Keratinocyte (primary cell): ENCODE measurements around the gene DNAJC5G. TPM values are rescaled to one million over a fixed set of nuclear protein-coding genes. Genes with fewer than 3 reads are reported as not detected.

Experiments
- DNase-seq: peaks from one replicate; pipeline ENCODE4 v3.0.0-alpha.2; 2011; ENCODE audit warnings: low read depth, missing footprints, low spot score
- FAIRE-seq: peaks from 2 replicates; lab custom pipeline; 2011; peaks lifted over from hg19 to GRCh38; lab: Jason Lieb, UNC
- H2AFZ ChIP-seq: 2 replicates; pipeline ENCODE4 v1.6.0; 2012; ENCODE audit warnings: low read length, control low read depth, inconsistent platforms; ENCODE audit not compliant: control insufficient read depth
- H3K27ac ChIP-seq: 2 replicates; pipeline ENCODE4 v1.5.1; 2011; ENCODE audit warnings: low read length; ENCODE audit not compliant: control insufficient read depth, insufficient read depth
- H3K27me3 ChIP-seq: 3 replicates; pipeline ENCODE4 v1.6.0; 2011; ENCODE audit warnings: low read length; ENCODE audit not compliant: control insufficient read depth, insufficient read depth; ENCODE audit errors: extremely low read depth
- H3K36me3 ChIP-seq, 2 experiments: 2 replicates in 1 of 2; 3 replicates in 1 of 2; pipeline ENCODE4 v1.5.1; 2011; ENCODE audit warnings: low read length in 2 of 2, mild to moderate bottlenecking in 1 of 2; ENCODE audit not compliant: control insufficient read depth in 2 of 2, insufficient read depth in 2 of 2; ENCODE audit errors: extremely low read depth in 1 of 2
- H3K4me1 ChIP-seq: 3 replicates; pipeline ENCODE4 v1.5.1; 2011; ENCODE audit warnings: low read length; ENCODE audit not compliant: control insufficient read depth, insufficient read depth; ENCODE audit errors: extremely low read depth
- H3K4me2 ChIP-seq: 3 replicates; pipeline ENCODE4 v1.6.0; 2011; ENCODE audit warnings: low read depth, low read length; ENCODE audit not compliant: control insufficient read depth, insufficient read depth; ENCODE audit errors: extremely low read depth
- H3K4me3 ChIP-seq, 3 experiments: fragments of 200-600 bp in 1 of 3; sonication (generic) in 1 of 3; 2 replicates in 2 of 3; 3 replicates in 1 of 3; pipeline ENCODE4 v1.5.1; 2011 to 2016; ENCODE audit warnings: low read length in 3 of 3, mild to moderate bottlenecking in 3 of 3, control low read depth in 2 of 3, inconsistent platforms in 1 of 3, low read depth in 1 of 3, mixed read lengths in 1 of 3, mixed run types in 1 of 3, moderate library complexity in 1 of 3; ENCODE audit not compliant: control insufficient read depth in 2 of 3, insufficient read depth in 2 of 3; ENCODE audit errors: extremely low read depth in 1 of 3
- H3K79me2 ChIP-seq: 2 replicates; pipeline ENCODE4 v1.6.0; 2012; ENCODE audit warnings: low read length; ENCODE audit not compliant: control insufficient read depth, insufficient read depth
- H3K9ac ChIP-seq: 3 replicates; pipeline ENCODE4 v1.6.0; 2011; ENCODE audit warnings: low read length; ENCODE audit not compliant: control insufficient read depth, insufficient read depth; ENCODE audit errors: extremely low read depth
- H3K9me1 ChIP-seq: 3 replicates; pipeline ENCODE4 v1.6.0; 2011; ENCODE audit warnings: low read length; ENCODE audit not compliant: control insufficient read depth, insufficient read depth; ENCODE audit errors: extremely low read depth
- H3K9me3 ChIP-seq: 2 replicates; pipeline ENCODE4 v1.5.1; 2012; ENCODE audit warnings: low read depth, low read length; ENCODE audit not compliant: control insufficient read depth
- H4K20me1 ChIP-seq: 3 replicates; pipeline ENCODE4 v1.6.0; 2011; ENCODE audit warnings: low read length; ENCODE audit not compliant: control insufficient read depth, insufficient read depth; ENCODE audit errors: extremely low read depth
- EZH2 ChIP-seq: IDR thresholded peaks from one replicate; pipeline ENCODE4 v1.6.1; 2012; ENCODE audit warnings: inconsistent platforms, mild to moderate bottlenecking, low read length, moderate library complexity
- dilution Hi-C: fragments of 300-500 bp; cut with MboI; formaldehyde crosslinking; loops from one replicate; pipeline ENCODE4 v1.7.0; 2020; ENCODE audit warnings: low sequenced_read_pairs; ENCODE audit not compliant: extremely low pct_ligation_motif_present
- polyA plus RNA-seq, 5 experiments: library from polyadenylated mRNA; depleted of rRNA in 3 of 5; stranded (reverse) in 3 of 5; stranded (forward) in 1 of 5; unstranded in 1 of 5; fragments of >200 nt; gene quantifications; 1 replicate in 1 of 5; 2 replicates in 3 of 5; 3 replicates in 1 of 5; pipeline versions ENCODE4 v1.2.1 to v1.2.3, GENCODE V29; 2011 to 2012; ENCODE audit warnings: missing spikeins in 2 of 5, low read depth in 1 of 5, low replicate concordance in 1 of 5
- TF ChIP-seq, protein P1 (sequence below), 3 experiments: IDR thresholded peaks in 1 of 3; conservative IDR thresholded peaks in 1 of 3; optimal IDR thresholded peaks in 1 of 3; 2 replicates in 2 of 3; 3 replicates in 1 of 3; pipeline versions ENCODE3 to v1.5.1; 2011; ENCODE audit warnings: low read length in 3 of 3, mild to moderate bottlenecking in 3 of 3, moderate library complexity in 2 of 3, control low read depth in 1 of 3, inconsistent platforms in 1 of 3; ENCODE audit not compliant: insufficient read depth in 2 of 3; ENCODE audit errors: extremely low read depth in 1 of 3

Gene DNAJC5G
- polyA plus RNA-seq, 1 donor (not counting 4 experiments of a cell fraction or from before 2014, with no cell fraction given), result not detected

- dilution Hi-C loops, result no loop called here
- Histone ChIP-seq H4K20me1 (peaks cover 9% of the 10 kb centered on the region), H3K9me3 (no peaks in the 10 kb centered on the region), H3K27ac (peak overlapping the region; percentile 91), H3K4me1 (peaks cover 27% of the 10 kb centered on the region), H3K4me2 (peak overlapping the region; percentile 88), H3K9ac (peak overlapping the region; percentile 2), H3K9me1 (no peaks in the 10 kb centered on the region), H3K79me2 (peaks cover 10% of the 10 kb centered on the region), H2AFZ (no peak overlapping the region), H3K27me3 (no peaks in the 10 kb centered on the region), H3K36me3 (peaks cover 4 to 12% of the 10 kb centered on the region in 2 experiments), H3K4me3 (peak overlapping the region in 2 of 3 experiments; percentile 34 to 79)
- no peak for TF ChIP-seq EZH2
- TF ChIP-seq, protein P1, sequence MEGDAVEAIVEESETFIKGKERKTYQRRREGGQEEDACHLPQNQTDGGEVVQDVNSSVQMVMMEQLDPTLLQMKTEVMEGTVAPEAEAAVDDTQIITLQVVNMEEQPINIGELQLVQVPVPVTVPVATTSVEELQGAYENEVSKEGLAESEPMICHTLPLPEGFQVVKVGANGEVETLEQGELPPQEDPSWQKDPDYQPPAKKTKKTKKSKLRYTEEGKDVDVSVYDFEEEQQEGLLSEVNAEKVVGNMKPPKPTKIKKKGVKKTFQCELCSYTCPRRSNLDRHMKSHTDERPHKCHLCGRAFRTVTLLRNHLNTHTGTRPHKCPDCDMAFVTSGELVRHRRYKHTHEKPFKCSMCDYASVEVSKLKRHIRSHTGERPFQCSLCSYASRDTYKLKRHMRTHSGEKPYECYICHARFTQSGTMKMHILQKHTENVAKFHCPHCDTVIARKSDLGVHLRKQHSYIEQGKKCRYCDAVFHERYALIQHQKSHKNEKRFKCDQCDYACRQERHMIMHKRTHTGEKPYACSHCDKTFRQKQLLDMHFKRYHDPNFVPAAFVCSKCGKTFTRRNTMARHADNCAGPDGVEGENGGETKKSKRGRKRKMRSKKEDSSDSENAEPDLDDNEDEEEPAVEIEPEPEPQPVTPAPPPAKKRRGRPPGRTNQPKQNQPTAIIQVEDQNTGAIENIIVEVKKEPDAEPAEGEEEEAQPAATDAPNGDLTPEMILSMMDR (optimal IDR thresholded peaks at IDR 0.05 in 1 of 3, IDR thresholded peaks at IDR 0.05 in 1 of 3, conservative IDR thresholded peaks at IDR 0.05 in 1 of 3; ENCODE audit: extremely low read depth in 1 of 3, insufficient read depth in 2 of 3, low read length in 3 of 3), result peak; percentile 53 to 69 (median 56)
- DNase-seq (peak; percentile 94), FAIRE-seq (peak; percentile 26)
These were observed 45.8 kb downstream of the DNAJC5G start for GRCh38 chr2:27320958-27321543.

GRCh38 chr2:27322301-27322765 is 47.1 kb downstream of the DNAJC5G start:
- H3K79me2 ChIP-seq, result peaks cover 10% of the 10 kb centered on the region
- H3K9me1 ChIP-seq, result no peaks in the 10 kb centered on the region
- no peak for DNase-seq
- dilution Hi-C loops, result no loop called here
- peaks cover 5 to 16% of the 10 kb centered on the region in 2 experiments for H3K36me3 ChIP-seq
- H3K27me3 ChIP-seq, result no peaks in the 10 kb centered on the region
- TF ChIP-seq, protein P1 (optimal IDR thresholded peaks at IDR 0.05 in 1 of 3, IDR thresholded peaks at IDR 0.05 in 1 of 3, conservative IDR thresholded peaks at IDR 0.05 in 1 of 3; ENCODE audit: extremely low read depth in 1 of 3, insufficient read depth in 2 of 3, low read length in 3 of 3), result no peak
- TF ChIP-seq EZH2, result no peak
- H3K9me3 ChIP-seq, result no peaks in the 10 kb centered on the region
- no peak for FAIRE-seq
- peak overlapping the region; percentile 76 to 87 (median 79) for H3K4me3 ChIP-seq
- H3K4me2 ChIP-seq, result peak overlapping the region; percentile 88
- H3K4me1 ChIP-seq, result peaks cover 27% of the 10 kb centered on the region
- peak overlapping the region; percentile 99 for H3K9ac ChIP-seq
- H2AFZ ChIP-seq, result peak overlapping the region; percentile 90
- peaks cover 6% of the 10 kb centered on the region for H4K20me1 ChIP-seq
- peak overlapping the region; percentile 91 for H3K27ac ChIP-seq
